Smooth muscle cell (in vitro differentiated cells): Measurements from ENCODE around the gene CXADR. TPM values are rescaled to one million over a fixed set of nuclear protein-coding genes. Genes with fewer than 3 reads are reported as not detected.

Experiments
- DNase-seq: peaks from one replicate; lab custom pipeline; 2025; ENCODE audit not compliant: unreplicated experiment; lab: John Stamatoyannopoulos, UW
- H2AFZ ChIP-seq: fragments of 200-600 bp; sonication (generic); 2 replicates; pipeline ENCODE4 v1.6.0; 2016; ENCODE audit warnings: antibody characterized with exemption, low read depth, mild to moderate bottlenecking
- H3F3A ChIP-seq: fragments of 200-600 bp; sonication (generic); 2 replicates; pipeline ENCODE4 v1.6.0; 2017; ENCODE audit warnings: antibody characterized with exemption, low read depth
- H3K27ac ChIP-seq: fragments of 200-600 bp; sonication (generic); 2 replicates; pipeline ENCODE4 v1.5.1; 2016; ENCODE audit warnings: low read depth, mild to moderate bottlenecking
- H3K27me3 ChIP-seq: fragments of 200-600 bp; sonication (generic); 2 replicates; pipeline ENCODE4 v1.6.1; 2016; ENCODE audit warnings: low read depth, mild to moderate bottlenecking
- H3K36me3 ChIP-seq: fragments of 200-600 bp; sonication (generic); 2 replicates; pipeline ENCODE4 v1.5.1; 2016; ENCODE audit warnings: low read depth
- H3K4me1 ChIP-seq: fragments of 200-600 bp; sonication (generic); 2 replicates; pipeline ENCODE4 v1.5.1; 2016; ENCODE audit warnings: low read depth
- H3K4me2 ChIP-seq: fragments of 200-600 bp; sonication (generic); 2 replicates; pipeline ENCODE4 v1.6.0; 2016; ENCODE audit warnings: mild to moderate bottlenecking
- H3K4me3 ChIP-seq: fragments of 200-600 bp; sonication (generic); 2 replicates; pipeline ENCODE4 v1.5.1; 2016; ENCODE audit warnings: mild to moderate bottlenecking
- H3K79me2 ChIP-seq: fragments of 200-600 bp; sonication (generic); 2 replicates; pipeline ENCODE4 v1.6.0; 2016; ENCODE audit warnings: low read depth, mild to moderate bottlenecking
- H3K9ac ChIP-seq: fragments of 200-600 bp; sonication (generic); 2 replicates; pipeline ENCODE4 v1.6.0; 2016; ENCODE audit warnings: low read depth
- H3K9me3 ChIP-seq: fragments of 200-600 bp; sonication (generic); replicated peaks from 2 replicates; pipeline ENCODE4 v1.5.1; 2016; ENCODE audit warnings: low read depth
- H4K20me1 ChIP-seq: fragments of 200-600 bp; sonication (generic); 2 replicates; pipeline ENCODE4 v1.6.0; 2016; ENCODE audit warnings: low read depth
- CTCF ChIP-seq: fragments of 200-600 bp; sonication (generic); IDR thresholded peaks from 2 replicates; pipeline ENCODE4 v1.5.1; 2017; ENCODE audit warnings: borderline replicate concordance, mild to moderate bottlenecking, antibody characterized with exemption; ENCODE audit not compliant: insufficient read depth, poor library complexity, severe bottlenecking
- WGBS: methylation state at CpG from one replicate; pipeline ENCODE4 v1.1.7; 2016; ENCODE audit warnings: low lambda C conversion rate; 5-methylcytosine and 5-hydroxymethylcytosine counted together
- polyA plus RNA-seq: library from polyadenylated mRNA; unstranded; fragments of >200 nt; fragmentation: Nextera tagmentation; extraction: Ambion mirVana; gene quantifications from 2 replicates; pipeline ENCODE4 v1.2.1, GENCODE V29; 2016
- total RNA-seq: library from RNA; depleted of rRNA; stranded (reverse); fragments of >200 nt; gene quantifications from 2 replicates; pipeline ENCODE4 v1.2.3, GENCODE V29; 2014

The CXADR gene
- total and polyA plus RNA-seq, 2 experiments from 2014 or later, result 19.5 to 42.0 TPM

- H4K20me1 ChIP-seq, result no peaks in the 10 kb centered on the region
- no peak overlapping the region for H3K9ac ChIP-seq
- peaks cover 6% of the 10 kb centered on the region for H3F3A ChIP-seq
- no peaks in the 10 kb centered on the region for H3K27me3 ChIP-seq
- no peak for TF ChIP-seq CTCF
- H3K9me3 ChIP-seq, result no peaks in the 10 kb centered on the region
- 60% methylated on average over 7 of the region's 7 CpGs for WGBS
- H3K27ac ChIP-seq, result no peak overlapping the region
- DNase-seq, result no peak
- H3K4me3 ChIP-seq, result no peak overlapping the region
- no peaks in the 10 kb centered on the region for H3K36me3 ChIP-seq
- no peaks in the 10 kb centered on the region for H3K79me2 ChIP-seq
- H3K4me1 ChIP-seq, result no peaks in the 10 kb centered on the region
- H2AFZ ChIP-seq, result no peak overlapping the region
- no peak overlapping the region for H3K4me2 ChIP-seq
Measured at GRCh38 chr21:17548262-17548661, 35.4 kb downstream of the CXADR start.

- Histone ChIP-seq H3K27ac (no peak overlapping the region), H3K9me3 (no peaks in the 10 kb centered on the region), H3K36me3 (no peaks in the 10 kb centered on the region), H3K4me1 (peaks cover 3% of the 10 kb centered on the region), H3K9ac (no peak overlapping the region), H3K27me3 (no peaks in the 10 kb centered on the region), H3K4me3 (no peak overlapping the region), H2AFZ (no peak overlapping the region), H4K20me1 (no peaks in the 10 kb centered on the region), H3K4me2 (no peak overlapping the region), H3F3A (peaks cover 6% of the 10 kb centered on the region), H3K79me2 (no peaks in the 10 kb centered on the region)
- no peak for DNase-seq
- TF ChIP-seq CTCF, result no peak
- WGBS, result 75% methylated on average over 5 of the region's 5 CpGs
Measured at GRCh38 chr21:17550671-17551308, 37.9 kb downstream of the CXADR start.

GRCh38 chr21:17552410-17552809, 39.6 kb downstream of the CXADR start:
- no peak for DNase-seq
- TF ChIP-seq CTCF, result no peak
- Histone ChIP-seq H3K4me3 (no peak overlapping the region), H2AFZ (no peak overlapping the region), H3K4me2 (no peak overlapping the region), H3K27me3 (no peaks in the 10 kb centered on the region), H3K9me3 (no peaks in the 10 kb centered on the region), H3K36me3 (no peaks in the 10 kb centered on the region), H3K27ac (peak overlapping the region; percentile 4), H3K9ac (no peak overlapping the region), H3K4me1 (peaks cover 3% of the 10 kb centered on the region), H4K20me1 (no peaks in the 10 kb centered on the region), H3F3A (peaks cover 6% of the 10 kb centered on the region), H3K79me2 (no peaks in the 10 kb centered on the region)

GRCh38 chr21:17554120-17554519, 41.3 kb downstream of the CXADR start:
- no peaks in the 10 kb centered on the region for H3K27me3 ChIP-seq
- no peak for TF ChIP-seq CTCF
- H3K79me2 ChIP-seq, result no peaks in the 10 kb centered on the region
- peak overlapping the region; percentile 77 for H3K27ac ChIP-seq
- H3K4me2 ChIP-seq, result no peak overlapping the region
- no peak overlapping the region for H3K4me3 ChIP-seq
- H2AFZ ChIP-seq, result no peak overlapping the region
- DNase-seq, result no peak
- no peaks in the 10 kb centered on the region for H4K20me1 ChIP-seq
- 96% methylated on average over 2 of the region's 2 CpGs for WGBS
- H3K36me3 ChIP-seq, result no peaks in the 10 kb centered on the region
- H3K9me3 ChIP-seq, result no peaks in the 10 kb centered on the region
- H3F3A ChIP-seq, result peaks cover 6% of the 10 kb centered on the region
- peaks cover 3% of the 10 kb centered on the region for H3K4me1 ChIP-seq
- H3K9ac ChIP-seq, result no peak overlapping the region
